Right kidney (tissue), 1 donor: ENCODE results near the gene ELP6.
A peak's percentile ranks its signal among the peaks of the same experiment; 100 is the strongest.
"Not testable (repeated sequence)": the region's sequence is repeated elsewhere in the genome, so short reads cannot be mapped to it uniquely, and the experiment has no call there.

Source experiments
- DNase-seq: peaks from one replicate; pipeline ENCODE4 v3.0.0-alpha.2; 2016

ELP6 gene

GRCh38 chr3:47515864-47516319 is 2.4 kb upstream of the ELP6 start:
- no peak for DNase-seq

- DNase-seq: no peak
These were observed 1.6 kb upstream of the ELP6 start for GRCh38 chr3:47515100-47515499.

- peak; percentile 72 for DNase-seq
These were observed 942 bp downstream of the ELP6 start for GRCh38 chr3:47512416-47513124.

GRCh38 chr3:47505267-47505666 is 8.2 kb downstream of the ELP6 start:
- DNase-seq: not testable (repeated sequence)

DNA sequence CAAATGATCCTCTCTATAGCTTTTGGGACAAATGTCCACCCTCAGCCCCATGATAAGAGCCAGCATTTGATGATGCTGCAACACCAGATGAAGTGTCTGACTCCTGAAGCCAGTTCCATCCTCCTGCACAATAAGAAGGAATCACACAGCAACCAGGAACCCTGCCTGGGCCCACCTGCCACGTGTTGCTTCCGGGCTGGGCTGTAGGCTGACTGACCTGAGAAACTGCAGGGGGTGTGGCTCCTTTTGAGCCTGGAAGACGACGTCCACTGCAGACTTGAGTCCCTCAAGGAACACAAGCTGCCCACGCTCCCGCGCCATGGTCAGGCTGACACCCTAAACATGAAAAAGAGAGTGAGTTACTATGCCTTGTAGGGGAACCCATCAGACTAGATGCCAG is 9.4 kb downstream of the ELP6 start:
- no peak for DNase-seq

DNA sequence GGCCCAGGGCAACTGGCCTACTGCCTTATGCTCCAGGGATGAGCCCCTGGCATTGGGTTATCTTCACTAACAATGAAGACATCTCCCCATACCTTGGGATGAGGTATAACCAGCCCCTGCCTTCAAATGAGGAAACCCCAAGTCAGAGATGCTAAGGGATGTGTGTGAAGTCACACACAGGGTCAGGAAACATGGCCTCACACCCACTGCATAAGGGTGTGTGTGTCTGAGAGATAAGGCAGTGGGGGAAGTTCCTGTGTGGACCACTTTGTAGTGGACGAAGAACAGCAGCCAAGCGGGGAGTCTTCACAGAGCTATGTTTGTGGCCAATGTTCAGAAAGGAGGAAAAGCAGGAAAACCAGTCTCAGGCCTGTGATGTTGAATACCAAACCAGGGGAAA is 10.5 kb downstream of the ELP6 start:
- no peak for DNase-seq

DNA sequence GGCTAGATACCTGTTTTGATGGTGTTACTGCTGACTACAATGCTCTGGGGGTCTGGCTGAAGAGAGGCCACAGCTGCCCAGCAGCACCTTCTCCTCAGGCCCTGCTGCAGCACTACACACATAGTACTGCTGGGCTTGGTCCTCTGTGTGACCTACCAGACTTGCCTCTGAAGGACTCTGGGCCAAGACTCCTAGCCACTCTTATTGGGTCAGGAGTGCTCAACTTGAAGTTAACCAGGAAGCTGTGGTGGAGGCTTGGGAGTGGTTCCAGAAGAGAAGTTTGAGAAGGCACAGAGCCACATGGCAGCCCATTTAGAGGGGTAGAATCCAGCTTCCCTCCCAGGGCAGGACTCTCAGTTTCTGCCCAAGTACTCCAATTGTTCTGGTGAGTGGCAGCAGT is 16.6 kb downstream of the ELP6 start:
- no peak for DNase-seq

DNA sequence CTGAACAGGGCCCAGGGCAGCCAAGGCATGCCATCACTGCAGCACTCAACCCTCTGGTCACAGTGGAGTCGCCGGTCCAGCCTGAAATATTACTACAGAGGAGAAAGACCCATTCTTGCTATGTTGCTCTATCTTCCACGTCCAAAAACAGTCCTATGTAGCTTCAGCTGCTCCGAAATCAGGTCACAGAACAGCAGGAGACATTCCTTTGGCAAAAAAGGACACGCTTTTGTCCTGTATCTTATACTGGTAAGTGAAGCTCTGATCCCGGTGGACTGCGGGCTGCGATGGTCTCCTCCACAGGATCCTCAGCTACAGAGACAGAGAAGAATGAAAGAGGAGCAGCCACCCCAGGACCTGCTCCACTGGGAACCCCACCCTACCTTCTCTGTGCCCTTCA is 17.6 kb downstream of the ELP6 start:
- no peak for DNase-seq

DNA sequence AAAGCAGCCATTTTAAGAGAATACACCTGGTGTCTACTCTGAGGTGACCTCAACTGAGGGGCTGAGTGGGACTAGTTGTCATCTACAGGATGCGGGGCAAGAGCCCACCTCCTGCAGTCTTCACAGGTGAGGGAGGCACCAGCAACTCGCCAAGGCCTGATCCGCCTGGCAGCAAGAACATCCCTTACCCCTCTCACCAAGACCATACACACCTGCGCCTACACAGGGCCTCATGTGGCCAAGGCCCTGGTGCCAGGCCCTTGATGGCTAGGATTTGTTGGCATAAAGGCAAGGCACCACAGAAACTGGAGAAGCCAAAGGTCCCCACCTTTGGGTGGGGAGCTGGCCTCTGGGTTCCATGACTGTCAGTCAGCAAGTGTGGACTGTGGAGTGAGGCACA is 18.4 kb downstream of the ELP6 start:
- no peak for DNase-seq

GRCh38 chr3:47491777-47492176 is 21.7 kb downstream of the ELP6 start:
- DNase-seq: no peak

GRCh38 chr3:47491186-47491585 is 22.3 kb downstream of the ELP6 start:
- DNase-seq: no peak

GRCh38 chr3:47487265-47487664 is 26.2 kb downstream of the ELP6 start:
- no peak for DNase-seq

GRCh38 chr3:47485812-47486211 is 27.7 kb downstream of the ELP6 start:
- no peak for DNase-seq

GRCh38 chr3:47482366-47482765 is 31.1 kb downstream of the ELP6 start:
- DNase-seq: no peak

DNA sequence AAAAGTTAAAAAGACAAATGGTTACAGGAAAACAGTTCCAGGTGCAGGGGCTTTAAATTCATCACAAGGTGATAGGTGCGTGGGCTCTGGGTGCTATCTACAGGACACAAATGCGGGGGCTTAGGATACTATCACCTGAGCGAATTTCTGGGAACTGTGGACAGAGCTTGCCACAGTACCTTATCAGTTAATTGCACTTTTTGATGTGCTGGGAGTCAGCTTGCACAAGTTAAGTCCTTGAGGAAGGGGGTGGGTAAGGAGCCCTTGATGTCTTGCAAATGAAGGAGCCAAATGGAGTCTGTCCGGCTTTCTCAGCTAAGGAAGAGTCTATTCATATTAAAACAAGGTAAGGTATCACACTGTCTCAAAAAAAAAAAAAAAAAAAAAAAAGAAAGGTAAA is 31.7 kb downstream of the ELP6 start:
- not testable (repeated sequence) for DNase-seq

DNA sequence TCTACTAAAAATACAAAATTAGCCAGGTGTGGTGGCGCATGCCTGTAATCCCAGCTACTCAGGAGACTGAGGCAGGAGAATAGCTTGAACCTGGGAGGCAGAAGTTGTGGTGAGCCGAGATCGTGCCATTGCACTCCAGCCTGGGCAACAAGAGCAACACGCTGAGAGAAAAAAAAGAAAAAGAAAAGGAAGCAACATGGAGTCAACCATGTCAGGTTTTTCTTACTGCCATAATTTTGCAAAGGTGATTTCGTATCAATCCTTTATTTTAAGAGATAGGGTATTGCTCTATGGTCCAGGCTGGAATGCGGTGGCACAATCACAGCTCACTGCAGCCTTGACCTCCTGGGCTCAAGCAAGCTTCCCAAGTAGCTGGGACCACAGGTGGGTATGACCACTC is 33.2 kb downstream of the ELP6 start:
- not testable (repeated sequence) for DNase-seq

DNA sequence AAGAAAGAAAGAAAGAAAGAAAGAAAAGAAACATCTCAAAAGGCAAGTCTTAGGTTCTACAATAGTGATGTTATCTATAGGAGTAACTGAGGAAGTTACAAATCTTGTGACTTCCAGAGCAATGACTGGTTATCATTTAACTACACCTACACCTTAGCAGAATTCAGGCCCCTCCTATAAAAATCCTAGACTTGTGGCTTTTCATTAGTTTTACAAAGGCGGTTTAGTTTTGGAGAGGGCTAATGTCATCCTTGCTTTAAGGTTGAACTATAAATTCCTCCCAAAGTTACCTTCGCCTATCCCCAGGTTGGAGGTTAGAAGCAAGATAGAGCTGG is 33.7 kb downstream of the ELP6 start:
- DNase-seq: no peak

DNA sequence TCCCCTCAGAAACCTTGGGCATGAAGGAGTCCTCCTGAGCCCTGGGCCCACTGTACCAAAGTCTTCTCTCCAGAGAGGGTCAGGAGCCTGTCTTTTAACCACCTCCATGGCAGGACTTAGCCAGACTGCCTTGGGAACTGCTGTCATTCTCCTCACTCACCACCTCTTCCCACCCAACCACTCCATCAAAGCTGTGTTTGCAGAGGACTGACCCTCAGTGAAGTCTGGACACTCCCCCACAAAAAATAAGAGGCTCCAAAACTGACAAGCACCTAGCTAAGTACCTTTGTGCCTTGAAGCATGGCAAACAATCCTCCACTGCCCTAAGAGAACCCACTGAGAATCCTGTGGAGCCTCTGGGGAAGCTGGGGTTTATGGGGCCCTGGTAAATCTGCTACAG is 35.5 kb downstream of the ELP6 start:
- DNase-seq: no peak

GRCh38 chr3:47476644-47477199 is 36.8 kb downstream of the ELP6 start:
- no peak for DNase-seq

- DNase-seq: no peak
These were observed 37.2 kb downstream of the ELP6 start for GRCh38 chr3:47476330-47476626.

DNA sequence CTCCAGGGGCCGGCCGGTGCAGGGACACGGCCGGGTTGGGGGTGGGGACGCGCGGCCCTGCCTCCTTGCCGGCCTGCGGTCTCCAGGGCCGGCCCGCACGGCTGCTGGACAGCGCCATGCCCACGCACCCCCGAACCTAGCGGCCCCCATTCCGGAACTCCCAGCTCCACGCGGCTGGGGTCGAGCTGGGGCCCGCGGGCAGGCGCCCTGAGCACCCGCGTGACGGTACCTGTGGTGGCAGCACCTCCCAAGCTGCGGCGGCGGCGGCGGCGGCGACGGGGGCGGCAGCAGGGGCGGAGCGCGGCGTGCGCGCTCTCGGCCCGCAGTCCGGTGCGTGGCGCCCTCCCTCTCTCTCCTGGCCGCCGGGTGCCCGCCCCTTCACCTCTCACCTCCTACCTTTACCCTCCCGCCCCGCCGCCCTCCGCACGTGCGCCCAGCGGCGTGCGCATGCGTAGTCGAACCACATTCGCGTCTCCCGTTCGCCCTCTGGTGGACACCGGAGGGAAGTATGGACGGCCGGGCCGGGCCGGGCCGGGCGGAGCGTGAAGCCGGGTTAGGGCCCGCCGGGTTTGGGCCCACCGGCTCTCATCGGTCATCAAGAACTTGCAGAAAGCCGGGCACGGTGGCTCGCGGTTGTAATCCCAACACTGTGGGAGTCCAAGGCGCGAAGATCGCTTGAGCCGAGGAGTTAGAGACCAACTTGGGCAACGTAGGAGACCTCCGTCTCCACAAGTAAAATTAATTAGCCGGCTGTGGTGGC is 37.8 kb downstream of the ELP6 start, which contains the start of gene SCAP:
TSS of gene SCAP (minus strand) at position 372 of the 760 bp plus-strand sequence. CDS start 32,948 bp downstream, outside the sequence.
- peak; percentile 91 for DNase-seq

DNA sequence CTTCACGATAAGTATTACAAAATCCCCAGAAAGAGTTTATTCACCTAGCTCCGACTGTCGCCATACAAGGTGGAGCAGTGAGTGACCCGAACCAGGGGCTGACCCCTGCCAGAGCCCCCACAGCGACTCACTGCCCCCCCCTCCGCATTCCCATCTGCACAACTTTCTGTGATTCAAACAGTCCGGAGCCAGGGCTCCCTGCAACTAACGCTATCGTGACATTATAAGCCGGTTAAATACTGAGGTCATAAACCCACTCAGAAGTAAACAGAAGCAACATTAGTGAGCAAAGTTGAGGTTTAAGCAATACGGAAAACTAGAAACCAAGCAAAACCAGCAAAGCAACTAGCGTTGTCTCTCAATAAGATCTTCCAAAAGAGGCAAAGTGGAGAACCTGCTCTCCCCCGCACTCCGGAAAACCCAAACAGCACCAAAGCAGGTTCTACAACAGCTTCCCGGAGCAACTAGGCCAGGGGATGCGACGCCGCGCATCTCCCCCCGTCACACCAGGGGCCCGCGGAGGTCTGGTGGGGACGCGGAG is 38.4 kb downstream of the ELP6 start:
- DNase-seq: no peak

DNA sequence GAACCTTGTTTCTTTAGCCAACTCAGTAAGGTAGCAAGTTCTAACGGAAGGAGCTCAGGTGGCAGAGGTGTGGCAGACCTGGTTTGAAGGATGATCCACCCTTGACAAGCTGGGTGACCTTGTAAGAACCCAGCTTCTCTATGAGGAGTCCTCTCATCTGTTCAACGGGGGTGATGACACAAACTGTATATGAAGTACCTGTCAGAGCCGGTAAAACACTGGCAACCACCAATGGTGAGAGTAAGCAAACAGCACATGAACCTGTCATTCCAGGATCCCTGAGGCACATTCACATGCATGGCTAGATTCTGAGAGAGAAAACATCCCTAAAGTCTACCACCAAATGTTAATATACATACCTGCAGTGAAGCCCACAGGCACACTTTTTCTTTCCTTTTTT is 40.1 kb downstream of the ELP6 start:
- no peak for DNase-seq

- no peak for DNase-seq
These were observed 43.9 kb downstream of the ELP6 start for GRCh38 chr3:47469616-47470015.
